ENCODE data around the gene C16orf92.

C16orf92 gene

GRCh38 chr16:29984764-29985147 is 38.2 kb upstream of the C16orf92 start:
- no peak for TF ChIP-seq ZNF274 (IDR thresholded peaks at IDR 0.05; ENCODE audit: low read depth, low read length)
- H3K4me3 ChIP-seq (ENCODE audit: low read length) = no peak overlapping the region

GRCh38 chr16:29985271-29985811 is 37.7 kb upstream of the C16orf92 start:
- H3K4me3 ChIP-seq (ENCODE audit: low read length) = no peak overlapping the region
- no peak for TF ChIP-seq ZNF274 (IDR thresholded peaks at IDR 0.05; ENCODE audit: low read depth, low read length)

- no peak overlapping the region for H3K4me3 ChIP-seq (ENCODE audit: low read length)
- no peak for TF ChIP-seq ZNF274 (IDR thresholded peaks at IDR 0.05; ENCODE audit: low read depth, low read length)
These were observed 36.8 kb upstream of the C16orf92 start for GRCh38 chr16:29986231-29986630.

- no peak for TF ChIP-seq ZNF274 (IDR thresholded peaks at IDR 0.05; ENCODE audit: low read depth, low read length)
- no peak overlapping the region for H3K4me3 ChIP-seq (ENCODE audit: low read length)
These were observed 36.1 kb upstream of the C16orf92 start for GRCh38 chr16:29986931-29987330.

GRCh38 chr16:29987371-29988085 is 35.5 kb upstream of the C16orf92 start:
- no peak overlapping the region for H3K4me3 ChIP-seq (ENCODE audit: low read length)
- no peak for TF ChIP-seq ZNF274 (IDR thresholded peaks at IDR 0.05; ENCODE audit: low read depth, low read length)

GRCh38 chr16:29988346-29989075 is 34.5 kb upstream of the C16orf92 start:
- no peak for TF ChIP-seq ZNF274 (IDR thresholded peaks at IDR 0.05; ENCODE audit: low read depth, low read length)
- no peak overlapping the region for H3K4me3 ChIP-seq (ENCODE audit: low read length)

- TF ChIP-seq ZNF274 (IDR thresholded peaks at IDR 0.05; ENCODE audit: low read depth, low read length) = no peak
These were observed 33.7 kb upstream of the C16orf92 start for GRCh38 chr16:29989111-29989858.

GRCh38 chr16:29990034-29990433 is 33.0 kb upstream of the C16orf92 start:
- H3K4me3 ChIP-seq (ENCODE audit: low read length) = no peak overlapping the region
- no peak for TF ChIP-seq ZNF274 (IDR thresholded peaks at IDR 0.05; ENCODE audit: low read depth, low read length)

More at GRCh38 chr16:29989111-29989858, 33.7 kb upstream of the C16orf92 start:
- H3K4me3 ChIP-seq (ENCODE audit: low read length) = no peak overlapping the region

GRCh38 chr16:29990883-29991570 is 32.0 kb upstream of the C16orf92 start:
- no peak for TF ChIP-seq ZNF274 (IDR thresholded peaks at IDR 0.05; ENCODE audit: low read depth, low read length)

GRCh38 chr16:29991571-29991904 is 31.5 kb upstream of the C16orf92 start:
- TF ChIP-seq ZNF274 (IDR thresholded peaks at IDR 0.05; ENCODE audit: low read depth, low read length) = no peak
- H3K4me3 ChIP-seq (ENCODE audit: low read length) = no peak overlapping the region

More at GRCh38 chr16:29990883-29991570, 32.0 kb upstream of the C16orf92 start:
- no peak overlapping the region for H3K4me3 ChIP-seq (ENCODE audit: low read length)

GRCh38 chr16:29992344-29992967 is 30.5 kb upstream of the C16orf92 start:
- no peak overlapping the region for H3K4me3 ChIP-seq (ENCODE audit: low read length)
- TF ChIP-seq ZNF274 (IDR thresholded peaks at IDR 0.05; ENCODE audit: low read depth, low read length) = no peak

- no peak overlapping the region for H3K4me3 ChIP-seq (ENCODE audit: low read length)
These were observed 29.7 kb upstream of the C16orf92 start for GRCh38 chr16:29993191-29993902.

More at GRCh38 chr16:29993191-29993902, 29.7 kb upstream of the C16orf92 start:
- no peak for TF ChIP-seq ZNF274 (IDR thresholded peaks at IDR 0.05; ENCODE audit: low read depth, low read length)

All from GM08714 (cell line).